HG02884 (cell line): ENCODE results near the gene ZBTB20.

ENCODE experiments used
- ATAC-seq: cut with Tn5 transposase; IDR thresholded peaks from one replicate; pipeline ENCODE4 v1.9.1; 2021; ENCODE audit warnings: mild to moderate bottlenecking, moderate library complexity; ENCODE audit not compliant: unreplicated experiment

The ZBTB20 gene

GRCh38 chr3:115089481-115089880 lies 57.6 kb downstream of the ZBTB20 start:
- ATAC-seq: no peak

GRCh38 chr3:115087512-115087911 lies 59.6 kb downstream of the ZBTB20 start:
- ATAC-seq: no peak

- ATAC-seq: no peak
Observed at GRCh38 chr3:115086344-115086743, 60.7 kb downstream of the ZBTB20 start.

- ATAC-seq: no peak
Observed at GRCh38 chr3:115085197-115085865, 61.8 kb downstream of the ZBTB20 start.

GRCh38 chr3:115084686-115085085 lies 62.4 kb downstream of the ZBTB20 start:
- ATAC-seq: no peak

GRCh38 chr3:115082260-115082659 lies 64.8 kb downstream of the ZBTB20 start:
- ATAC-seq: no peak

GRCh38 chr3:115081444-115081843 lies 65.6 kb downstream of the ZBTB20 start:
- no peak for ATAC-seq

- ATAC-seq: no peak
Observed at GRCh38 chr3:115077501-115078250, 69.4 kb downstream of the ZBTB20 start.

- no peak for ATAC-seq
Observed at GRCh38 chr3:115074502-115074901, 72.6 kb downstream of the ZBTB20 start.

- no peak for ATAC-seq
Observed at GRCh38 chr3:115072265-115073021, 74.6 kb downstream of the ZBTB20 start.

GRCh38 chr3:115071601-115072000 lies 75.5 kb downstream of the ZBTB20 start:
- ATAC-seq: no peak

GRCh38 chr3:115071166-115071565 lies 75.9 kb downstream of the ZBTB20 start:
- no peak for ATAC-seq

- ATAC-seq: no peak
Observed at GRCh38 chr3:115068799-115069198, 78.3 kb downstream of the ZBTB20 start.

GRCh38 chr3:115062412-115062956 lies 84.6 kb downstream of the ZBTB20 start:
- no peak for ATAC-seq

GRCh38 chr3:115062009-115062408 lies 85.1 kb downstream of the ZBTB20 start:
- ATAC-seq: no peak

GRCh38 chr3:115052906-115053305 lies 94.2 kb downstream of the ZBTB20 start:
- no peak for ATAC-seq

- no peak for ATAC-seq
Observed at GRCh38 chr3:115042351-115042750, 104.7 kb downstream of the ZBTB20 start.

- no peak for ATAC-seq
Observed at GRCh38 chr3:115040673-115041286, 106.3 kb downstream of the ZBTB20 start.

- ATAC-seq: no peak
Observed at GRCh38 chr3:115040246-115040645, 106.8 kb downstream of the ZBTB20 start.

GRCh38 chr3:115038817-115039216 lies 108.3 kb downstream of the ZBTB20 start:
- ATAC-seq: no peak

- no peak for ATAC-seq
Observed at GRCh38 chr3:115022835-115023398, 124.2 kb downstream of the ZBTB20 start.
